NCI-H2081 treated with DMSO at 0.1 percent for 48 hours (cell line): ENCODE results near the gene FOXD1.

Experiments
- DNase-seq: peaks from one replicate; lab custom pipeline; 2025; lab: John Stamatoyannopoulos, UW

The FOXD1 gene

GRCh38 chr5:73438645-73439470, 9.7 kb downstream of the FOXD1 start:
- no peak for DNase-seq

- no peak for DNase-seq
Observed at GRCh38 chr5:73437777-73438644, 10.6 kb downstream of the FOXD1 start.

GRCh38 chr5:73437101-73437776, 11.3 kb downstream of the FOXD1 start:
- DNase-seq = no peak

GRCh38 chr5:73436535-73437100, 12.0 kb downstream of the FOXD1 start:
- no peak for DNase-seq

GRCh38 chr5:73435759-73436534, 12.6 kb downstream of the FOXD1 start:
- no peak for DNase-seq

- no peak for DNase-seq
Observed at GRCh38 chr5:73434907-73435306, 13.7 kb downstream of the FOXD1 start.

GRCh38 chr5:73434461-73434860, 14.1 kb downstream of the FOXD1 start:
- no peak for DNase-seq

- DNase-seq = no peak
Observed at GRCh38 chr5:73433982-73434342, 14.6 kb downstream of the FOXD1 start.

- no peak for DNase-seq
Observed at GRCh38 chr5:73433272-73433981, 15.2 kb downstream of the FOXD1 start.

- no peak for DNase-seq
Observed at GRCh38 chr5:73431204-73431851, 17.2 kb downstream of the FOXD1 start.

GRCh38 chr5:73426034-73426433, 22.5 kb downstream of the FOXD1 start:
- DNase-seq = no peak

- DNase-seq = no peak
Observed at GRCh38 chr5:73424556-73424977, 24.0 kb downstream of the FOXD1 start.

- no peak for DNase-seq
Observed at GRCh38 chr5:73422164-73422563, 26.4 kb downstream of the FOXD1 start.

- DNase-seq = no peak
Observed at GRCh38 chr5:73420666-73421065, 27.9 kb downstream of the FOXD1 start.

- no peak for DNase-seq
Observed at GRCh38 chr5:73419465-73420390, 28.8 kb downstream of the FOXD1 start.

- no peak for DNase-seq
Observed at GRCh38 chr5:73419117-73419464, 29.5 kb downstream of the FOXD1 start.

- DNase-seq = no peak
Observed at GRCh38 chr5:73418244-73418691, 30.3 kb downstream of the FOXD1 start.

- no peak for DNase-seq
Observed at GRCh38 chr5:73417303-73418034, 31.1 kb downstream of the FOXD1 start.
